ENCODE measurements around the gene IQSEC1. TPM values are rescaled to one million over a fixed set of nuclear protein-coding genes. Genes with fewer than 3 reads are reported as not detected.

Gene IQSEC1
- total RNA-seq, 1 donor from 2014 or later = 41.7 TPM

DNA sequence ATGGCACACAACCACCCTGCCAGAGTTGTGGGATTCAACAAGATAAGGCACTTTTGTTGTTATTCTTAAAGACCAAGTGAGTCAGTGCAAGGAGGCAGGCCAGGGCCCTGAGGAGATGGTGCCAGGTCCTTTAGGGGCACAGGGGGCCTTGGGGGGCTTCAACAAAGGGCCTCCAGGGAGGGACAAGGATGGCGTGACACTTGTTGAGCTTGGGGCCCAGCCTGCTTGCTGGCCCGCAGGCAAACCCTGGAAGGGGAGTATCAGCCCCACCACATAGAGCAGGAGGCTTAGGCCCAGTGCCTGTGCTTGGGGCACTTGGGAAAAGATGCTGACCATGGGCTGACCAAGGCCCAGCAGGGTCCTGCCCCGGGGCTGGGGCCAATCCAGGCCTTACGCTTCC is 5.5 kb downstream of the IQSEC1 start:
- TF ChIP-seq, protein P1, sequence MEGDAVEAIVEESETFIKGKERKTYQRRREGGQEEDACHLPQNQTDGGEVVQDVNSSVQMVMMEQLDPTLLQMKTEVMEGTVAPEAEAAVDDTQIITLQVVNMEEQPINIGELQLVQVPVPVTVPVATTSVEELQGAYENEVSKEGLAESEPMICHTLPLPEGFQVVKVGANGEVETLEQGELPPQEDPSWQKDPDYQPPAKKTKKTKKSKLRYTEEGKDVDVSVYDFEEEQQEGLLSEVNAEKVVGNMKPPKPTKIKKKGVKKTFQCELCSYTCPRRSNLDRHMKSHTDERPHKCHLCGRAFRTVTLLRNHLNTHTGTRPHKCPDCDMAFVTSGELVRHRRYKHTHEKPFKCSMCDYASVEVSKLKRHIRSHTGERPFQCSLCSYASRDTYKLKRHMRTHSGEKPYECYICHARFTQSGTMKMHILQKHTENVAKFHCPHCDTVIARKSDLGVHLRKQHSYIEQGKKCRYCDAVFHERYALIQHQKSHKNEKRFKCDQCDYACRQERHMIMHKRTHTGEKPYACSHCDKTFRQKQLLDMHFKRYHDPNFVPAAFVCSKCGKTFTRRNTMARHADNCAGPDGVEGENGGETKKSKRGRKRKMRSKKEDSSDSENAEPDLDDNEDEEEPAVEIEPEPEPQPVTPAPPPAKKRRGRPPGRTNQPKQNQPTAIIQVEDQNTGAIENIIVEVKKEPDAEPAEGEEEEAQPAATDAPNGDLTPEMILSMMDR (IDR thresholded peaks at IDR 0.05; ENCODE audit: unreplicated experiment) = no peak
- Mint-ChIP-seq H3K4me3 (no peak overlapping the region), H3K4me1 (peaks cover under 1% of the 10 kb centered on the region)

GRCh38 chr3:13066834-13067233 is 6.4 kb downstream of the IQSEC1 start:
- no peaks in the 10 kb centered on the region for H3K4me1 Mint-ChIP-seq
- no peaks in the 10 kb centered on the region for H3K36me3 Mint-ChIP-seq
- H3K9me3 Mint-ChIP-seq = no peaks in the 10 kb centered on the region
- TF ChIP-seq, protein P1 (IDR thresholded peaks at IDR 0.05; ENCODE audit: unreplicated experiment) = no peak
- DNase-seq (ENCODE audit: low spot score in 2 of 2, unreplicated experiment in 2 of 2) = no peak
- no peak overlapping the region for H3K4me3 Mint-ChIP-seq
- peaks cover 13% of the 10 kb centered on the region for H3K27me3 Mint-ChIP-seq (ENCODE audit: low read depth)
- H3K27ac Mint-ChIP-seq = no peak overlapping the region

More for the DNA sequence above, 5.5 kb downstream of the IQSEC1 start:
- DNase-seq (ENCODE audit: low spot score in 2 of 2, unreplicated experiment in 2 of 2) = no peak
- Mint-ChIP-seq H3K36me3 (no peaks in the 10 kb centered on the region), H3K9me3 (no peaks in the 10 kb centered on the region), H3K27ac (no peak overlapping the region), H3K27me3 (ENCODE audit: low read depth) (peaks cover 23% of the 10 kb centered on the region)

GRCh38 chr3:13066236-13066635 is 7.0 kb downstream of the IQSEC1 start:
- TF ChIP-seq, protein P1 (IDR thresholded peaks at IDR 0.05; ENCODE audit: unreplicated experiment) = no peak
- H3K27me3 Mint-ChIP-seq (ENCODE audit: low read depth) = peaks cover 7% of the 10 kb centered on the region
- H3K4me3 Mint-ChIP-seq = no peak overlapping the region
- H3K36me3 Mint-ChIP-seq = no peaks in the 10 kb centered on the region
- DNase-seq (ENCODE audit: low spot score in 2 of 2, unreplicated experiment in 2 of 2) = no peak
- no peak overlapping the region for H3K27ac Mint-ChIP-seq
- no peaks in the 10 kb centered on the region for H3K9me3 Mint-ChIP-seq
- H3K4me1 Mint-ChIP-seq = no peaks in the 10 kb centered on the region

- Mint-ChIP-seq H3K9me3 (no peaks in the 10 kb centered on the region), H3K4me3 (no peak overlapping the region), H3K4me1 (no peaks in the 10 kb centered on the region), H3K27me3 (ENCODE audit: low read depth) (peaks cover 3% of the 10 kb centered on the region), H3K27ac (no peak overlapping the region), H3K36me3 (no peaks in the 10 kb centered on the region)
- TF ChIP-seq, protein P1 (IDR thresholded peaks at IDR 0.05; ENCODE audit: unreplicated experiment) = no peak
- DNase-seq (ENCODE audit: low spot score in 2 of 2, unreplicated experiment in 2 of 2) = no peak
These were observed 7.5 kb downstream of the IQSEC1 start for GRCh38 chr3:13065727-13066126.

- Mint-ChIP-seq H3K27ac (no peak overlapping the region), H3K36me3 (no peaks in the 10 kb centered on the region), H3K4me3 (no peak overlapping the region), H3K27me3 (ENCODE audit: low read depth) (no peaks in the 10 kb centered on the region), H3K9me3 (no peaks in the 10 kb centered on the region), H3K4me1 (no peaks in the 10 kb centered on the region)
- TF ChIP-seq, protein P1 (IDR thresholded peaks at IDR 0.05; ENCODE audit: unreplicated experiment) = no peak
- no peak for DNase-seq (ENCODE audit: low spot score in 2 of 2, unreplicated experiment in 2 of 2)
These were observed 8.3 kb downstream of the IQSEC1 start for GRCh38 chr3:13064964-13065363.

Data from mesothelial cell of epicardium (in vitro differentiated cells).